GM12873 (cell line): ENCODE results near the gene HAND2.

Source experiments
- TF ChIP-seq, protein P1 (sequence below): IDR thresholded peaks from 2 replicates; pipeline ENCODE4 v1.5.1; 2012; ENCODE audit warnings: low read depth, mild to moderate bottlenecking, moderate library complexity, low read length, control low read depth; ENCODE audit not compliant: insufficient read depth; ENCODE audit errors: missing control alignments

Gene HAND2

DNA sequence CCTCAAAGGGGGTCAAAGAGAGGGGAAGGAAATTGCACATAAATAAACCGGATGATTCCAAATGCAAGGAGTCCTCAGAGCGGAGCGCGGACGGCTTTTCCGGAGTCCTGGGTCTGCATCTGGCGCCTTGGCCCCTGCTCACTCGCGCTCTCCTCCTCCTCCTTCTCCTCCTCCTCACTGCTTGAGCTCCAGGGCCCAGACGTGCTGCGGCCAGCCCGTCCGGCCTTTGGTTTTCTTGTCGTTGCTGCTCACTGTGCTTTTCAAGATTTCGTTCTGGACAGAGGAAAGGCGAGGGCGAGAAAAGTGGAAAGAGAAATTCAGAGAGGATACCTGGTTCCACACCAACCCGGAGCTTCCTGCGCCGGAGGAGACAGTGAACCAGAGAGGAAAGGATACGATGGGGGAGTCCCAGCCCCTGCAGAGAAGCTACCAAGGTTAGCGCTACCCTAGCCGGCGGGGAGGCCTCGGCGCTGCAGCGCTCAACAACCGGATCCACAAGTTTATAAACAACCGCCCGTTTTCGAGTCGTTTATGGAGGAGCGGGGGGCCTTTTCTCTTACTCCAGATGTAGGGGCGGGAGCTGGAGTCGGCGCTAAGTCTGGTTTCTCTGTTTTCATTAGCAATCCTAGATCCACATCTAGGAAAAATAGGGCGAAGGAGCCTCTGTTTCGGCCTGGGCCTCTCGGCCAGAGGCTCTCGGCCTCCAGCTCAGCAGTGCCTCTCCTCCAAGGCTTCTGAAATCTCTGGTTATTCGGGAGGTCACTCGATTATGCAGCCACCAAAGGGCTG, 2.7 kb downstream of the HAND2 start:
- TF ChIP-seq, protein P1, sequence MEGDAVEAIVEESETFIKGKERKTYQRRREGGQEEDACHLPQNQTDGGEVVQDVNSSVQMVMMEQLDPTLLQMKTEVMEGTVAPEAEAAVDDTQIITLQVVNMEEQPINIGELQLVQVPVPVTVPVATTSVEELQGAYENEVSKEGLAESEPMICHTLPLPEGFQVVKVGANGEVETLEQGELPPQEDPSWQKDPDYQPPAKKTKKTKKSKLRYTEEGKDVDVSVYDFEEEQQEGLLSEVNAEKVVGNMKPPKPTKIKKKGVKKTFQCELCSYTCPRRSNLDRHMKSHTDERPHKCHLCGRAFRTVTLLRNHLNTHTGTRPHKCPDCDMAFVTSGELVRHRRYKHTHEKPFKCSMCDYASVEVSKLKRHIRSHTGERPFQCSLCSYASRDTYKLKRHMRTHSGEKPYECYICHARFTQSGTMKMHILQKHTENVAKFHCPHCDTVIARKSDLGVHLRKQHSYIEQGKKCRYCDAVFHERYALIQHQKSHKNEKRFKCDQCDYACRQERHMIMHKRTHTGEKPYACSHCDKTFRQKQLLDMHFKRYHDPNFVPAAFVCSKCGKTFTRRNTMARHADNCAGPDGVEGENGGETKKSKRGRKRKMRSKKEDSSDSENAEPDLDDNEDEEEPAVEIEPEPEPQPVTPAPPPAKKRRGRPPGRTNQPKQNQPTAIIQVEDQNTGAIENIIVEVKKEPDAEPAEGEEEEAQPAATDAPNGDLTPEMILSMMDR = no peak

DNA sequence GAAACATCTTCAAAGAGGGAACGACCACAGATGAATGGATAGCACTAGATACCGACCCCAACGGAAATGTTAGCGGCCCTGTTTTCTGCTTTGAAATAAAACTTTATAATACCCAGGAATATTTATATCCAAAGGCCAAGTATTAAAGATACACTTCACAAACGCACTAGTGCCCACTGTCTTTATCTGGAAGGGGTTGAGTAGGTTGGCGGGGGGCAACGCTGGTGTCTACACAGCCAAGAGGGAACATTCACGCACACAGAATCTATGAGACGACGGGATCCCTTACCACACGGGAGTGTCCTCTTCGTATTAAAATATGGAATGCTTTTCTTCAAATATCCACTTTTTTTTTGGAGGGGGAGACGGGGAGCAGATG, 3.3 kb downstream of the HAND2 start:
- TF ChIP-seq, protein P1 = no peak

DNA sequence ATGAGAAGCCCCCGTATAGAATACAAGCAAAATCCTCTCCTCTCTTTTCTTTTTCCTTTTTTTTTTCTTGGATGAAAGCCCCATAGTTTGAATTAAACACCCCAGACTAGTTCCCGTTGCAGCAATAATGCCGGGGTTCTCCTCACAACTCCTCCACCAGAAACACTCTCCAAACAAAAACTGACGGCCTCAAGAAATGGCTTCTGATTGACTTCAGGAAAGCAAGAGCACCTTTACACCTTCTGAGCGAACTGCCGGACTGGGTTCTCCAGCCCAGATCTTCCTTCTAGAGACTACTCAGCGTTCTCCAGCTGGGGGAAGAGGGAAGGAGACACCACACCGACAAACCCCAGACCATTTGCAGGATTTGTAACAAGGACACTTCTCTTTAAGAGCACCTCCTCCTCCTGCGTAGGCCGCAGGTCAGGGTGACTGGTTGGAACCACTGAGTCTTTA, 4.0 kb downstream of the HAND2 start:
- TF ChIP-seq, protein P1 = no peak

GRCh38 chr4:173525118-173526011, 4.7 kb downstream of the HAND2 start:
- TF ChIP-seq, protein P1 = no peak

DNA sequence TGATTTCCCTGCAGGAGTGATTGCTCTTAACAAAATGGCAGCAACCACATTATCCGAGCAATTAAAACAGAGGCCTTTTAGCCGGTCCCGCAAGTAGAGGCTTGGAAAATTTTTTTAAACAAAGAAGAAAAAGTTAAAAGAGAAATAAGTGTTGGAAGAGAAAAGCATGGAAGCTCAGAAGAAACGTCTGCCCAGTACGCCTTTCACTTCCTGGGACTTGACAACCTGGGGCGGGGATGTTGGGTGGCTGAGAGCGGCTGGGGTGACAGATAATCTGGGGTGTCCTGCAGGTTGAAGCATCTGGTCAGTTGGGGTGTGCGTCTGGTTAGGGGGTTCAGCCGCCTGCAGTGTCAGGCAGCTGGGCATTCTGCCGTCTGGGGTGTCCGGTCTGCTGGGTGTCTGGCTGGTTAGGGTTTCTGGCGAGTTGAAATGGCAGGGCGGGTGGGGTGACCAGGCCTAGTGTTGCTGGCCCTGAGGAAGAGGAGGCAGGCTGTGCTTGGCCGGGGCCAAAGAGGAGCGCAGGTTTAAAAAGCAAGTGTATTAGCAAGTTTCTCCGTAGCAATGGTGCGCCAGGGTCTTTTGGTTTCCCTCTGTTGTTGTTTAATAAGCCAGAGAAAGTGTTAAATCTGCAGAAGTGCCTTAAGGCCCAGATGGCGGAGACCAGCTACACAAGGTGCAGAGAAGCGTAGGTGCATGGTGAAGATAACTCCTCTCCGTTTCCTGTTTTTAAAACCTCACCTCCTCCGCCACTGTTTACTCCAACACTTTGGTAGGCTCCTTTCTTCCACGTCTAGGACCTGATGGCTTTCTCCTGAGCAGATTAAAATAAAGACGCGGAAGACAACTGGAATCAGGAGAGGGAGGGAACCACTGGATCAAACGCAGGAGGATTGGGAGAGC, 5.6 kb downstream of the HAND2 start:
- TF ChIP-seq, protein P1 = no peak

DNA sequence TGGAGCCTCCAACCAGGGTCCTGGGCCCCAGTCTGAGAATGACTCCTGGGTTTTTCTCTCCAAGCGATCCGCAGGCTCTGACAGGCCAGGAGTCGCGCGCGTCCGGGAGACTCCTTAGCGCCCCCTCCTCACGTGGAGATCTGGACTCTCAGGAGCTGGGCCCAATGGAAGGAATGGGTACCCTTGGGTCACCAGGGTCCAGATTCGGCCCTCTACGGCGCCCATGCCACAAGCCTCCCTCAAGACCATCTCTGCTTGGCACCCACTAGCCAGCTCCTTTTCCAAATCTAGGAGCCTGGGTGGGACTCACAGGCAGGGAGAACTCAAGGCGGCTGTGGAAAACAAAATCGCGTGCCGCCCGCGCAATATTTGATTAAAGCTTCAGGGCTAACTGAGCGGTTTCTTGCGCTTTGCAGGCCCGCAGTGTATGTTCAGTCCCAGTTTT, 7.1 kb downstream of the HAND2 start:
- TF ChIP-seq, protein P1 = no peak
